GM23248 (cell line): ENCODE measurements around the gene CTF1. TPM values are rescaled to one million over a fixed set of nuclear protein-coding genes. Genes with fewer than 3 reads are reported as not detected.
"Not testable (repeated sequence)": the region's sequence is repeated elsewhere in the genome, so short reads cannot be mapped to it uniquely, and the experiment has no call there.

Experiments
- DNase-seq: peaks from one replicate; pipeline ENCODE4 v3.0.0-alpha.2; 2015
- H2AFZ ChIP-seq: fragments of 200-600 bp; sonication (generic); 2 replicates; pipeline ENCODE4 v1.6.1; 2016; ENCODE audit warnings: antibody characterized with exemption
- H3F3A ChIP-seq: fragments of 200-600 bp; sonication (generic); 2 replicates; pipeline ENCODE4 v1.6.1; 2016; ENCODE audit warnings: mild to moderate bottlenecking, antibody characterized with exemption, mixed run types; ENCODE audit not compliant: insufficient read depth
- H3K27ac ChIP-seq: fragments of 200-600 bp; sonication (generic); 2 replicates; pipeline ENCODE4 v1.5.1; 2016; ENCODE audit warnings: mild to moderate bottlenecking
- H3K27me3 ChIP-seq: fragments of 200-600 bp; sonication (generic); replicated peaks from 2 replicates; pipeline ENCODE4 v1.6.1; 2016; ENCODE audit warnings: mild to moderate bottlenecking; ENCODE audit not compliant: insufficient read depth
- H3K36me3 ChIP-seq: fragments of 200-600 bp; sonication (generic); 2 replicates; pipeline ENCODE4 v1.6.1; 2016; ENCODE audit warnings: low read depth, mild to moderate bottlenecking
- H3K4me1 ChIP-seq: fragments of 200-600 bp; sonication (generic); 2 replicates; pipeline ENCODE4 v1.6.1; 2016; ENCODE audit warnings: mild to moderate bottlenecking; ENCODE audit not compliant: insufficient read depth
- H3K4me2 ChIP-seq: fragments of 200-600 bp; sonication (generic); one replicate; pipeline ENCODE4 v1.6.1; 2016; ENCODE audit warnings: mild to moderate bottlenecking; ENCODE audit not compliant: unreplicated experiment
- H3K4me3 ChIP-seq: fragments of 200-600 bp; sonication (generic); 2 replicates; pipeline ENCODE4 v1.5.1; 2016; ENCODE audit warnings: mild to moderate bottlenecking
- H3K79me2 ChIP-seq: fragments of 200-600 bp; sonication (generic); 2 replicates; pipeline ENCODE4 v1.6.1; 2016; ENCODE audit warnings: mild to moderate bottlenecking; ENCODE audit not compliant: insufficient read depth
- H3K9ac ChIP-seq: fragments of 200-600 bp; sonication (generic); 2 replicates; pipeline ENCODE4 v1.6.1; 2016; ENCODE audit warnings: mild to moderate bottlenecking
- H3K9me2 ChIP-seq: fragments of 200-600 bp; sonication (generic); 2 replicates; pipeline ENCODE4 v1.6.1; 2016; ENCODE audit warnings: mixed run types, mild to moderate bottlenecking, moderate library complexity; ENCODE audit not compliant: insufficient read depth
- H3K9me3 ChIP-seq: fragments of 200-600 bp; sonication (generic); one replicate; pipeline ENCODE4 v1.6.1; 2017; ENCODE audit warnings: low read depth
- H4K20me1 ChIP-seq: fragments of 200-600 bp; sonication (generic); 2 replicates; pipeline ENCODE4 v1.6.0; 2016; ENCODE audit not compliant: insufficient read depth
- EZH2 ChIP-seq: fragments of 200-600 bp; sonication (generic); IDR thresholded peaks from 2 replicates; pipeline ENCODE4 v1.6.1; 2018; ENCODE audit warnings: antibody characterized with exemption, mild to moderate bottlenecking; ENCODE audit not compliant: insufficient read depth, poor library complexity, severe bottlenecking
- EZH2phosphoT487 ChIP-seq: fragments of 200-600 bp; sonication (generic); IDR thresholded peaks from 2 replicates; pipeline ENCODE4 v1.6.1; 2018; ENCODE audit warnings: antibody characterized with exemption, moderate library complexity, mild to moderate bottlenecking, low read depth; ENCODE audit not compliant: insufficient read depth
- WGBS, 2 experiments: methylation state at CpG; one replicate each; pipeline ENCODE4 v1.1.6; 2015 to 2017; ENCODE audit warnings: low lambda C conversion rate in 2 of 2, low coverage in 1 of 2; ENCODE audit errors: missing lambda C conversion rate in 2 of 2; 5-methylcytosine and 5-hydroxymethylcytosine counted together
- in situ Hi-C: fragments of 300-500 bp; cut with MboI; formaldehyde crosslinking; loops from 2 replicates; pipeline ENCODE4 v1.15.0; 2020
- polyA plus RNA-seq: library from polyadenylated mRNA; unstranded; fragments of >200 nt; fragmentation: Nextera tagmentation; extraction: Ambion mirVana; gene quantifications from 2 replicates; pipeline ENCODE4 v1.2.1, GENCODE V29; 2016
- total RNA-seq: library from RNA; depleted of rRNA; stranded (reverse); fragments of >200 nt; shearing (Covaris generic); gene quantifications from 2 replicates; pipeline ENCODE4 v1.2.3, GENCODE V29; 2014

The CTF1 gene
- total and polyA plus RNA-seq, 2 experiments from 2014 or later = 2.1 to 4.8 TPM

GRCh38 chr16:30885196-30885595 lies 11.2 kb upstream of the CTF1 start:
- no peaks in the 10 kb centered on the region for H3K79me2 ChIP-seq
- WGBS, 2 experiments = 84 to 92% methylated on average over 9 of the region's 9 CpGs
- no peak for TF ChIP-seq EZH2
- TF ChIP-seq EZH2phosphoT487 = no peak
- no peaks in the 10 kb centered on the region for H3K27me3 ChIP-seq
- no peak overlapping the region for H2AFZ ChIP-seq
- no peaks in the 10 kb centered on the region for H3K9me2 ChIP-seq
- in situ Hi-C loops = no loop called here
- no peaks in the 10 kb centered on the region for H4K20me1 ChIP-seq
- DNase-seq = no peak
- no peaks in the 10 kb centered on the region for H3F3A ChIP-seq
- no peak overlapping the region for H3K9ac ChIP-seq
- no peak overlapping the region for H3K27ac ChIP-seq
- no peak overlapping the region for H3K4me2 ChIP-seq
- H3K36me3 ChIP-seq = peaks cover 9% of the 10 kb centered on the region; the same call in 1 of the 2 replicates
- no peak overlapping the region for H3K4me3 ChIP-seq
- H3K4me1 ChIP-seq = no peaks in the 10 kb centered on the region
- H3K9me3 ChIP-seq = no peaks in the 10 kb centered on the region

GRCh38 chr16:30886145-30886544 lies 10.3 kb upstream of the CTF1 start:
- Histone ChIP-seq H4K20me1 (no peaks in the 10 kb centered on the region), H3K9me3 (no peaks in the 10 kb centered on the region), H3K79me2 (peaks cover 6% of the 10 kb centered on the region; the same call in 1 of the 2 replicates), H3K9ac (no peak overlapping the region), H3K36me3 (peaks cover 10% of the 10 kb centered on the region; the same call in 1 of the 2 replicates), H3K4me1 (no peaks in the 10 kb centered on the region), H3K9me2 (no peaks in the 10 kb centered on the region), H3F3A (no peaks in the 10 kb centered on the region), H3K27ac (no peak overlapping the region), H3K4me3 (no peak overlapping the region), H3K27me3 (no peaks in the 10 kb centered on the region), H2AFZ (no peak overlapping the region), H3K4me2 (no peak overlapping the region)
- DNase-seq = no peak
- TF ChIP-seq EZH2phosphoT487 = no peak
- TF ChIP-seq EZH2 = no peak
- WGBS, 2 experiments = 50 to 57% methylated on average over 1 of the region's 1 CpG
- in situ Hi-C loops = no loop called here

- TF ChIP-seq EZH2 (no peak), EZH2phosphoT487 (no peak)
- in situ Hi-C loops = no loop called here
- H3F3A ChIP-seq = no peaks in the 10 kb centered on the region
- no peak overlapping the region for H2AFZ ChIP-seq
- no peak overlapping the region for H3K27ac ChIP-seq
- H3K27me3 ChIP-seq = no peaks in the 10 kb centered on the region
- DNase-seq = no peak
- peaks cover 15% of the 10 kb centered on the region; the same call in 1 of the 2 replicates for H3K36me3 ChIP-seq
- H4K20me1 ChIP-seq = no peaks in the 10 kb centered on the region
- WGBS, 2 experiments = 63 to 68% methylated on average over 9 of the region's 9 CpGs
- H3K4me2 ChIP-seq = no peak overlapping the region
- H3K9me3 ChIP-seq = no peaks in the 10 kb centered on the region
- no peak overlapping the region for H3K9ac ChIP-seq
- H3K79me2 ChIP-seq = peaks cover 24% of the 10 kb centered on the region
- no peaks in the 10 kb centered on the region for H3K9me2 ChIP-seq
- H3K4me1 ChIP-seq = no peaks in the 10 kb centered on the region
- no peak overlapping the region for H3K4me3 ChIP-seq
Measured at GRCh38 chr16:30887927-30888326, 8.5 kb upstream of the CTF1 start.

GRCh38 chr16:30888856-30889499 lies 7.4 kb upstream of the CTF1 start:
- H3F3A ChIP-seq = no peaks in the 10 kb centered on the region
- H2AFZ ChIP-seq = no peak overlapping the region
- no peaks in the 10 kb centered on the region for H3K27me3 ChIP-seq
- 95 to 96% methylated on average over 8 of the region's 8 CpGs for WGBS, 2 experiments
- H3K9ac ChIP-seq = no peak overlapping the region
- no peaks in the 10 kb centered on the region for H3K9me2 ChIP-seq
- H3K36me3 ChIP-seq = peaks cover 15% of the 10 kb centered on the region; the same call in 1 of the 2 replicates
- H3K4me1 ChIP-seq = no peaks in the 10 kb centered on the region
- H3K4me2 ChIP-seq = no peak overlapping the region
- DNase-seq = no peak
- H4K20me1 ChIP-seq = no peaks in the 10 kb centered on the region
- H3K9me3 ChIP-seq = no peaks in the 10 kb centered on the region
- in situ Hi-C loops = no loop called here
- no peak for TF ChIP-seq EZH2
- TF ChIP-seq EZH2phosphoT487 = no peak
- H3K4me3 ChIP-seq = no peak overlapping the region
- H3K27ac ChIP-seq = no peak overlapping the region
- H3K79me2 ChIP-seq = peaks cover 32% of the 10 kb centered on the region

- Histone ChIP-seq H3F3A (peaks cover 6% of the 10 kb centered on the region), H4K20me1 (no peaks in the 10 kb centered on the region), H3K9ac (no peak overlapping the region), H3K27me3 (no peaks in the 10 kb centered on the region), H3K4me3 (no peak overlapping the region), H2AFZ (no peak overlapping the region), H3K9me2 (no peaks in the 10 kb centered on the region), H3K4me2 (no peak overlapping the region), H3K36me3 (peaks cover 15% of the 10 kb centered on the region; the same call in 1 of the 2 replicates), H3K9me3 (no peaks in the 10 kb centered on the region), H3K27ac (no peak overlapping the region), H3K4me1 (peaks cover 6% of the 10 kb centered on the region), H3K79me2 (peaks cover 32% of the 10 kb centered on the region)
- in situ Hi-C loops = no loop called here
- DNase-seq = no peak
- TF ChIP-seq EZH2 (no peak), EZH2phosphoT487 (no peak)
- 70 to 79% methylated on average over 5 of the region's 5 CpGs for WGBS, 2 experiments
Measured at GRCh38 chr16:30889721-30890120, 6.7 kb upstream of the CTF1 start.

- H3K9me3 ChIP-seq, H3K27me3 ChIP-seq, H4K20me1 ChIP-seq, H3K4me3 ChIP-seq, DNase-seq, H3K4me2 ChIP-seq, H3K9me2 ChIP-seq, H2AFZ ChIP-seq, H3K9ac ChIP-seq, in situ Hi-C loops, H3K27ac ChIP-seq: not testable (repeated sequence)
- peaks cover 19% of the 10 kb centered on the region for H3F3A ChIP-seq
- WGBS, 2 experiments = 91 to 93% methylated on average over 15 of the region's 15 CpGs
- H3K36me3 ChIP-seq = peaks cover 15% of the 10 kb centered on the region; the same call in 1 of the 2 replicates
- peaks cover 32% of the 10 kb centered on the region for H3K79me2 ChIP-seq
- peaks cover 21% of the 10 kb centered on the region for H3K4me1 ChIP-seq
Measured at GRCh38 chr16:30891043-30891823, 5.2 kb upstream of the CTF1 start.
